DND-41 (cell line): ENCODE measurements around the gene NEUROD2.

Experiments
- CTCF ChIP-seq: IDR thresholded peaks from 2 replicates; pipeline ENCODE4 v1.5.1; 2012; ENCODE audit warnings: borderline replicate concordance, low read length, moderate library complexity, mild to moderate bottlenecking; ENCODE audit not compliant: poor library complexity, severe bottlenecking; ENCODE audit errors: extremely low read depth
- EZH2 ChIP-seq: IDR thresholded peaks from 3 replicates; pipeline ENCODE4 v1.6.1; 2012; ENCODE audit warnings: borderline replicate concordance, low read depth, mild to moderate bottlenecking, moderate library complexity, low read length, inconsistent platforms; ENCODE audit not compliant: severe bottlenecking

GRCh38 chr17:39564211-39564848 lies 43.4 kb downstream of the NEUROD2 start:
- no peak for TF ChIP-seq CTCF
- TF ChIP-seq EZH2: no peak
